Measurements from ENCODE around the gene SPIRE2. TPM values are rescaled to one million over a fixed set of nuclear protein-coding genes. Genes with fewer than 3 reads are reported as not detected.

SPIRE2 gene
- total RNA-seq, 1 donor from 2014 or later, result 1.0 TPM

- DNase-seq (ENCODE audit: low read depth in 2 of 2), result no peak
These were observed 67.4 kb downstream of the SPIRE2 start for GRCh38 chr16:89895482-89896250.

- DNase-seq (ENCODE audit: low read depth in 2 of 2), result no peak
These were observed 68.9 kb downstream of the SPIRE2 start for GRCh38 chr16:89897204-89897603.

- no peak for DNase-seq (ENCODE audit: low read depth in 2 of 2)
These were observed 70.1 kb downstream of the SPIRE2 start for GRCh38 chr16:89898201-89898967.

- DNase-seq (ENCODE audit: low read depth in 2 of 2), result no peak
These were observed 71.7 kb downstream of the SPIRE2 start for GRCh38 chr16:89899879-89900481.

GRCh38 chr16:89900885-89901284 lies 72.6 kb downstream of the SPIRE2 start:
- DNase-seq (ENCODE audit: low read depth in 2 of 2), result no peak

- DNase-seq (ENCODE audit: low read depth in 2 of 2), result no peak
These were observed 74.7 kb downstream of the SPIRE2 start for GRCh38 chr16:89902980-89903379.

GRCh38 chr16:89903908-89904515 lies 75.7 kb downstream of the SPIRE2 start:
- DNase-seq (ENCODE audit: low read depth in 2 of 2), result no peak

- no peak for DNase-seq (ENCODE audit: low read depth in 2 of 2)
These were observed 76.6 kb downstream of the SPIRE2 start for GRCh38 chr16:89904606-89905510.

- no peak for DNase-seq (ENCODE audit: low read depth in 2 of 2)
These were observed 77.3 kb downstream of the SPIRE2 start for GRCh38 chr16:89905511-89906139.

GRCh38 chr16:89906140-89907025 lies 78.1 kb downstream of the SPIRE2 start:
- DNase-seq (ENCODE audit: low read depth in 2 of 2), result no peak

GRCh38 chr16:89907055-89907814 lies 79.0 kb downstream of the SPIRE2 start:
- DNase-seq (ENCODE audit: low read depth in 2 of 2), result no peak

GRCh38 chr16:89908236-89908635 lies 80.0 kb downstream of the SPIRE2 start:
- no peak for DNase-seq (ENCODE audit: low read depth in 2 of 2)

GRCh38 chr16:89909777-89910716 lies 81.8 kb downstream of the SPIRE2 start:
- peak; percentile 56 to 74 for DNase-seq (ENCODE audit: low read depth in 2 of 2)

- DNase-seq (ENCODE audit: low read depth in 2 of 2), result no peak
These were observed 82.6 kb downstream of the SPIRE2 start for GRCh38 chr16:89910717-89911354.

- DNase-seq (ENCODE audit: low read depth in 2 of 2), result no peak
These were observed 83.1 kb downstream of the SPIRE2 start for GRCh38 chr16:89911375-89911774.

- no peak for DNase-seq (ENCODE audit: low read depth in 2 of 2)
These were observed 83.9 kb downstream of the SPIRE2 start for GRCh38 chr16:89912143-89912542.

GRCh38 chr16:89912627-89913026 lies 84.4 kb downstream of the SPIRE2 start:
- no peak for DNase-seq (ENCODE audit: low read depth in 2 of 2)

Measured in dermis microvascular lymphatic vessel endothelial cell (primary cell).